Neural progenitor cell (in vitro differentiated cells): Measurements from ENCODE around the gene KANK4.

ENCODE experiments used
- CTCF ChIP-seq: fragments of 200-600 bp; sonication (generic); IDR thresholded peaks from 2 replicates; pipeline ENCODE4 v1.5.1; 2017; ENCODE audit warnings: antibody characterized with exemption, mild to moderate bottlenecking
- EZH2 ChIP-seq: fragments of 200-600 bp; sonication (generic); IDR thresholded peaks from 2 replicates; pipeline ENCODE4 v1.6.1; 2017; ENCODE audit warnings: antibody characterized with exemption, mild to moderate bottlenecking, moderate library complexity
- EZH2phosphoT487 ChIP-seq: fragments of 200-600 bp; sonication (generic); IDR thresholded peaks from 2 replicates; pipeline ENCODE4 v1.6.1; 2017; ENCODE audit warnings: antibody characterized with exemption

- no peak for TF ChIP-seq CTCF
- no peak for TF ChIP-seq EZH2
- no peak for TF ChIP-seq EZH2phosphoT487
Measured at GRCh38 chr1:62198069-62198780, 121.0 kb downstream of the KANK4 start.
